ENCODE measurements around the gene AFG3L2. TPM values are rescaled to one million over a fixed set of nuclear protein-coding genes. Genes with fewer than 3 reads are reported as not detected.
A peak's percentile ranks its signal among the peaks of the same experiment; 100 is the strongest.

The AFG3L2 gene
- total and polyA plus RNA-seq, 2 of the 13 experiments (the other 11 are each of a cell fraction or from before 2014, with no cell fraction given): 28.6 to 86.9 TPM

DNA sequence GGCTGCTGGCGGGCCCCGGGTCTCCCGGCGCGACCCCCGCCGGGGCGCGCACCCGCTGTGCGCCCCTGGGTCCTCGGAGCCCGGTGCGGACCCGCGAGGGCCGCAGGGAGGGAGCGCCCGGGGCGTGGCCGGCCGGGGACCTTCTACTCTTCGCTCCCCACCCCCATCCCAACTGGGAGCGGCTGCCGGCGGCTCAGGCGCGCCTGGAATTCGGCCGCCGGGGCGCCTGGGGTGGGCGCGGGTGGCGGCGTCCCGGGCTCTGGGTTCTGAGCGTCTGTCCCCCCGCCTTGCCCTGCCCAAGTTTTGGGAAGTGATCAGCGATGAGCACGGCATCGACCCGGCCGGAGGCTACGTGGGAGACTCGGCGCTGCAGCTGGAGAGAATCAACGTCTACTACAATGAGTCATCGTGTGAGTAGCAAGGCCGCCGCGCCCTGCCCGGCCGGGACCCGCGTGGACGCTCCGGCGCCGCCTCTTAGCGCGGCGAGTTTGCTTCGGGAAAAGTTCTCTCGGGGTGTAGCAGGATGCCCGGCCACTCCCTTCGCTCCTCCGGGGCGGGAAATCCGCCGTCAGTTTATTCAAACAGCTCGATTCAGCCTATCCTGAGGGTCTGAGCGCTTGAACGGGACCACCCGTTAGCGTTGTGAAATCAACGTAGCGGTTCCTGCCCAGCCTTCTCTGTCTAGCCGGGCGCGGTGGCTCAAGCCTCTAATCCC, 68.5 kb downstream of the AFG3L2 start (continued):
- TF ChIP-seq, protein P1, sequence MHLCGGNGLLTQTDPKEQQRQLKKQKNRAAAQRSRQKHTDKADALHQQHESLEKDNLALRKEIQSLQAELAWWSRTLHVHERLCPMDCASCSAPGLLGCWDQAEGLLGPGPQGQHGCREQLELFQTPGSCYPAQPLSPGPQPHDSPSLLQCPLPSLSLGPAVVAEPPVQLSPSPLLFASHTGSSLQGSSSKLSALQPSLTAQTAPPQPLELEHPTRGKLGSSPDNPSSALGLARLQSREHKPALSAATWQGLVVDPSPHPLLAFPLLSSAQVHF (CRISPR knock-in tag; IDR thresholded peaks at IDR 0.05): no peak
- TF ChIP-seq XBP1 (CRISPR knock-in tag; IDR thresholded peaks at IDR 0.05) (no peak), FLYWCH1 (CRISPR knock-in tag; IDR thresholded peaks at IDR 0.05) (no peak), ZNF772 (CRISPR knock-in tag; IDR thresholded peaks at IDR 0.05) (no peak), ZNF274 (CRISPR knock-in tag; IDR thresholded peaks at IDR 0.05) (no peak), ZSCAN22 (CRISPR knock-in tag; IDR thresholded peaks at IDR 0.05) (no peak), DPF2 (CRISPR knock-in tag; IDR thresholded peaks at IDR 0.05; ENCODE audit: borderline replicate concordance, low read depth) (no peak), JUN (CRISPR knock-in tag; IDR thresholded peaks at IDR 0.05) (no peak), ZBTB20 (CRISPR knock-in tag; IDR thresholded peaks at IDR 0.05; ENCODE audit: borderline replicate concordance, low read depth) (no peak), ZNF234 (CRISPR knock-in tag; conservative IDR thresholded peaks at IDR 0.05) (no peak), SOX13 (IDR thresholded peaks at IDR 0.05) (no peak), SOX13 (CRISPR knock-in tag; conservative IDR thresholded peaks at IDR 0.05 in 1 of 2, IDR thresholded peaks at IDR 0.05 in 1 of 2) (no peak), ZNF547 (CRISPR knock-in tag; IDR thresholded peaks at IDR 0.05) (peak; percentile 34; the same call in 1 of the 2 replicates), AHR (CRISPR knock-in tag; IDR thresholded peaks at IDR 0.05) (no peak), CENPX (CRISPR knock-in tag; IDR thresholded peaks at IDR 0.05) (no peak)
- TF ChIP-seq, protein P2, sequence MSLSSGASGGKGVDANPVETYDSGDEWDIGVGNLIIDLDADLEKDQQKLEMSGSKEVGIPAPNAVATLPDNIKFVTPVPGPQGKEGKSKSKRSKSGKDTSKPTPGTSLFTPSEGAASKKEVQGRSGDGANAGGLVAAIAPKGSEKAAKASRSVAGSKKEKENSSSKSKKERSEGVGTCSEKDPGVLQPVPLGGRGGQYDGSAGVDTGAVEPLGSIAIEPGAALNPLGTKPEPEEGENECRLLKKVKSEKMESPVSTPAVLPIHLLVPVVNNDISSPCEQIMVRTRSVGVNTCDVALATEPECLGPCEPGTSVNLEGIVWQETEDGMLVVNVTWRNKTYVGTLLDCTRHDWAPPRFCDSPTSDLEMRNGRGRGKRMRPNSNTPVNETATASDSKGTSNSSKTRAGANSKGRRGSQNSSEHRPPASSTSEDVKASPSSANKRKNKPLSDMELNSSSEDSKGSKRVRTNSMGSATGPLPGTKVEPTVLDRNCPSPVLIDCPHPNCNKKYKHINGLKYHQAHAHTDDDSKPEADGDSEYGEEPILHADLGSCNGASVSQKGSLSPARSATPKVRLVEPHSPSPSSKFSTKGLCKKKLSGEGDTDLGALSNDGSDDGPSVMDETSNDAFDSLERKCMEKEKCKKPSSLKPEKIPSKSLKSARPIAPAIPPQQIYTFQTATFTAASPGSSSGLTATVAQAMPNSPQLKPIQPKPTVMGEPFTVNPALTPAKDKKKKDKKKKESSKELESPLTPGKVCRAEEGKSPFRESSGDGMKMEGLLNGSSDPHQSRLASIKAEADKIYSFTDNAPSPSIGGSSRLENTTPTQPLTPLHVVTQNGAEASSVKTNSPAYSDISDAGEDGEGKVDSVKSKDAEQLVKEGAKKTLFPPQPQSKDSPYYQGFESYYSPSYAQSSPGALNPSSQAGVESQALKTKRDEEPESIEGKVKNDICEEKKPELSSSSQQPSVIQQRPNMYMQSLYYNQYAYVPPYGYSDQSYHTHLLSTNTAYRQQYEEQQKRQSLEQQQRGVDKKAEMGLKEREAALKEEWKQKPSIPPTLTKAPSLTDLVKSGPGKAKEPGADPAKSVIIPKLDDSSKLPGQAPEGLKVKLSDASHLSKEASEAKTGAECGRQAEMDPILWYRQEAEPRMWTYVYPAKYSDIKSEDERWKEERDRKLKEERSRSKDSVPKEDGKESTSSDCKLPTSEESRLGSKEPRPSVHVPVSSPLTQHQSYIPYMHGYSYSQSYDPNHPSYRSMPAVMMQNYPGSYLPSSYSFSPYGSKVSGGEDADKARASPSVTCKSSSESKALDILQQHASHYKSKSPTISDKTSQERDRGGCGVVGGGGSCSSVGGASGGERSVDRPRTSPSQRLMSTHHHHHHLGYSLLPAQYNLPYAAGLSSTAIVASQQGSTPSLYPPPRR (CRISPR knock-in tag; IDR thresholded peaks at IDR 0.05; ENCODE audit: borderline replicate concordance): no peak
- TF ChIP-seq, protein P3, sequence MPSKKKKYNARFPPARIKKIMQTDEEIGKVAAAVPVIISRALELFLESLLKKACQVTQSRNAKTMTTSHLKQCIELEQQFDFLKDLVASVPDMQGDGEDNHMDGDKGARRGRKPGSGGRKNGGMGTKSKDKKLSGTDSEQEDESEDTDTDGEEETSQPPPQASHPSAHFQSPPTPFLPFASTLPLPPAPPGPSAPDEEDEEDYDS (CRISPR knock-in tag; IDR thresholded peaks at IDR 0.05): no peak
- TF ChIP-seq, protein P4, sequence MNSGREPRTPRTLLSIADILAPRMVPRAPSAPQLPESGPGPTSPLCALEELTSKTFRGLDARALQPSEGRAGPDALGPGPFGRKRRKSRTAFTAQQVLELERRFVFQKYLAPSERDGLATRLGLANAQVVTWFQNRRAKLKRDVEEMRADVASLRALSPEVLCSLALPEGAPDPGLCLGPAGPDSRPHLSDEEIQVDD (CRISPR knock-in tag; IDR thresholded peaks at IDR 0.05; ENCODE audit: borderline replicate concordance): no peak
- TF ChIP-seq, protein P5, sequence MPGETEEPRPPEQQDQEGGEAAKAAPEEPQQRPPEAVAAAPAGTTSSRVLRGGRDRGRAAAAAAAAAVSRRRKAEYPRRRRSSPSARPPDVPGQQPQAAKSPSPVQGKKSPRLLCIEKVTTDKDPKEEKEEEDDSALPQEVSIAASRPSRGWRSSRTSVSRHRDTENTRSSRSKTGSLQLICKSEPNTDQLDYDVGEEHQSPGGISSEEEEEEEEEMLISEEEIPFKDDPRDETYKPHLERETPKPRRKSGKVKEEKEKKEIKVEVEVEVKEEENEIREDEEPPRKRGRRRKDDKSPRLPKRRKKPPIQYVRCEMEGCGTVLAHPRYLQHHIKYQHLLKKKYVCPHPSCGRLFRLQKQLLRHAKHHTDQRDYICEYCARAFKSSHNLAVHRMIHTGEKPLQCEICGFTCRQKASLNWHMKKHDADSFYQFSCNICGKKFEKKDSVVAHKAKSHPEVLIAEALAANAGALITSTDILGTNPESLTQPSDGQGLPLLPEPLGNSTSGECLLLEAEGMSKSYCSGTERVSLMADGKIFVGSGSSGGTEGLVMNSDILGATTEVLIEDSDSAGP (CRISPR knock-in tag; IDR thresholded peaks at IDR 0.05; ENCODE audit: borderline replicate concordance): peak; percentile 29; the same call in 1 of the 2 replicates
- TF ChIP-seq, protein P6, sequence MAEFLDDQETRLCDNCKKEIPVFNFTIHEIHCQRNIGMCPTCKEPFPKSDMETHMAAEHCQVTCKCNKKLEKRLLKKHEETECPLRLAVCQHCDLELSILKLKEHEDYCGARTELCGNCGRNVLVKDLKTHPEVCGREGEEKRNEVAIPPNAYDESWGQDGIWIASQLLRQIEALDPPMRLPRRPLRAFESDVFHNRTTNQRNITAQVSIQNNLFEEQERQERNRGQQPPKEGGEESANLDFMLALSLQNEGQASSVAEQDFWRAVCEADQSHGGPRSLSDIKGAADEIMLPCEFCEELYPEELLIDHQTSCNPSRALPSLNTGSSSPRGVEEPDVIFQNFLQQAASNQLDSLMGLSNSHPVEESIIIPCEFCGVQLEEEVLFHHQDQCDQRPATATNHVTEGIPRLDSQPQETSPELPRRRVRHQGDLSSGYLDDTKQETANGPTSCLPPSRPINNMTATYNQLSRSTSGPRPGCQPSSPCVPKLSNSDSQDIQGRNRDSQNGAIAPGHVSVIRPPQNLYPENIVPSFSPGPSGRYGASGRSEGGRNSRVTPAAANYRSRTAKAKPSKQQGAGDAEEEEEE (CRISPR knock-in tag; IDR thresholded peaks at IDR 0.05; ENCODE audit: borderline replicate concordance): no peak

Data from HepG2 (cell line).